Measurements from ENCODE around the gene SGMS1.

Gene SGMS1

GRCh38 chr10:50517626-50518025 lies 106.1 kb downstream of the SGMS1 start:
- no peak overlapping the region for H3K4me3 ChIP-seq (ENCODE audit: low read length)
- no peak for TF ChIP-seq ZNF274 (IDR thresholded peaks at IDR 0.05; ENCODE audit: low read depth, low read length)

DNA sequence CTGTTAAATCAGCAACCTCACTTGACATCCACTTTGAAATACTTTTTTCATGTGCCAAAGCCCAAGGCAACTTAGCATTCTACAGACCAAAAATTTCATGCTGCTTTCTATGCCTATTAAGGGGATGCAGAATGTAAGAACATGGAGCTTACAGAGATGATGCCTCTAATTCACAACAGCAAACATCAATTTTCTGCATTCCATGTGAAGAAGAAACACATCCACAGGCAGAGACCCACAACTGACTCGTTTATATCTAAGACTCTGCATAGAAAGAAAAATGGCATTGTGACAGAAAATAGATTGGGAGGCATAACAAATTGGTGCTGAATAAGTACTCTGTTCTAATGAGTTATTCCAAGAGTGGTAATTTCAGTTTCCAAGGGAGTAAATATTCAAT lies 107.6 kb downstream of the SGMS1 start:
- H3K4me3 ChIP-seq (ENCODE audit: low read length) = no peak overlapping the region
- TF ChIP-seq ZNF274 (IDR thresholded peaks at IDR 0.05; ENCODE audit: low read depth, low read length) = no peak

DNA sequence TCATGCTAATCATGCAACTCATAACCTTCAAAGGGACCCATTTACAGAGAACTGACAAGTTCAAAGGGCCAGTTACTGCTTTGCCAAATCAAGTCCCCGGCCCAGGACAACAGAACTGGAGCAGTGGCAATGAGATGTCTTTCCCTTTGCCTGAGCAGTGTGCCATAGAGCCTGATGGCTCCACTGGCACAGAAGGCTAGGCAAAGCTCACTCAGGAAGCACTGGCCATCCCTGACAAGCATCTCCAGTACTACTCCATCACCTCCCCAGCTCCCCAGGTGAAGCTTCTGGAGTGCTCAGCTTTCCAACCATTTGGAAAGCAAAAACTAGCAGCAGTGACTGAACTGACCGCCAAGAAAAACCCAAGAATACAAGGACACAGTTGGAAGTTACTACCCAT lies 108.3 kb downstream of the SGMS1 start:
- no peak for TF ChIP-seq ZNF274 (IDR thresholded peaks at IDR 0.05; ENCODE audit: low read depth, low read length)
- H3K4me3 ChIP-seq (ENCODE audit: low read length) = no peak overlapping the region

DNA sequence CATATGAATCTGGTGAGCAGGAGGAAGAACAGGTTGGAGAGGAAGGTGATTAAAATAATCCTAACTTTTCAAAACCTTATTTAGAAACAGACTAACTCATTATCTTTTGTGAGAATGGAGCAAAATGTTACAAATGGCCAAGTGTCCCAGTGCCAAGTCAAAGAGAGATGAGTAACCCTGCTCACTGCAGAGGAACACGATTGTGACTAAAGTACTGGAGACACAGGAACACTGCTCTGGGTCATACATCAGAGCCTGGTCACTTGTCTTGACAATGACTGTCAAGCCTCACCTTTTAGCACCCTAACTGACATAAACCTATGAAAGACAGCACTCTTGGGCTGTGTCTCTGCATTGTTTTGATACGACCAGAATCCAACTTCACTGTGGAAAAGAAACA lies 108.8 kb downstream of the SGMS1 start:
- no peak for TF ChIP-seq ZNF274 (IDR thresholded peaks at IDR 0.05; ENCODE audit: low read depth, low read length)
- H3K4me3 ChIP-seq (ENCODE audit: low read length) = no peak overlapping the region

DNA sequence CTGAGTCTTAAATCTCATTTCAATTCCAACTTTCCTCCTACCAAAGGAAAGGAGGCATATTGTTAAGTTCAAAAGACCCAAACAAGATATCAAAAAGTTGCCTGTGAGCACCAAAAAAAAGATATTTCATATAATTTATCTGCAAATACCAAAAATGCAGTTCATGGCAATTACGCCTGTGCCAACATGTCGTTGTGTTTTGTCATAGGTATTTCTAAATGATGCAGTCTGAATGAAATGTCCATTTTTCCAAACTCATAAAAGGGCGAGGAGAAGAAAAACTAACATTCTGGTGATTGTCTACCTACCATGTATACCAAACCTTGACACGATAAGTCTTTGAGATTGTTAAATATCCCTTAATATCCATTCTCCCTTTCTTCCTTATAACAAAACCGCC lies 109.8 kb downstream of the SGMS1 start:
- no peak overlapping the region for H3K4me3 ChIP-seq (ENCODE audit: low read length)

GRCh38 chr10:50512743-50513416 lies 110.9 kb downstream of the SGMS1 start:
- TF ChIP-seq ZNF274 (IDR thresholded peaks at IDR 0.05; ENCODE audit: low read depth, low read length) = no peak
- peak overlapping the region; percentile 51; the same call in 1 of the 2 replicates for H3K4me3 ChIP-seq (ENCODE audit: low read length)

More for the DNA sequence above, 109.8 kb downstream of the SGMS1 start:
- no peak for TF ChIP-seq ZNF274 (IDR thresholded peaks at IDR 0.05; ENCODE audit: low read depth, low read length)

DNA sequence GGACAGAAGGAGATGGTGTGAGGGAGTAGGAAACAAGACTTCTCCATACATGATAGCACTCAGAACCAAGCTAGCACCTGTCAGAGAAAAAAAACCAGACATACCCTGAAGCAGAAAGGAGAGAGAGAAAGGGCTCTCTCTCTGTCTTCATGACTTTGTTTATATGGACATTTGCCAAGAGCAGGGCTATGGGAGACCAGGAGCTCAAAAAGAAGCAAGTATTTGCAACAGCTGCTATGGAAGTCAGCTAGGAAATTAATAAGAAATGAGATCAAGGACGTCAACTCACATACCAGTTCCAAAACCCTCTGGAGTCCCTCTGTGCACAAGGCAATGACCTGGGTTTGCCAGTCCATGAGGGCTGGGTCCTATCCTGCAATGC lies 111.6 kb downstream of the SGMS1 start:
- TF ChIP-seq ZNF274 (IDR thresholded peaks at IDR 0.05; ENCODE audit: low read depth, low read length) = no peak
- peak overlapping the region; percentile 51; the same call in 1 of the 2 replicates for H3K4me3 ChIP-seq (ENCODE audit: low read length)

- TF ChIP-seq ZNF274 (IDR thresholded peaks at IDR 0.05; ENCODE audit: low read depth, low read length) = no peak
These were observed 112.1 kb downstream of the SGMS1 start for GRCh38 chr10:50511492-50512213.

DNA sequence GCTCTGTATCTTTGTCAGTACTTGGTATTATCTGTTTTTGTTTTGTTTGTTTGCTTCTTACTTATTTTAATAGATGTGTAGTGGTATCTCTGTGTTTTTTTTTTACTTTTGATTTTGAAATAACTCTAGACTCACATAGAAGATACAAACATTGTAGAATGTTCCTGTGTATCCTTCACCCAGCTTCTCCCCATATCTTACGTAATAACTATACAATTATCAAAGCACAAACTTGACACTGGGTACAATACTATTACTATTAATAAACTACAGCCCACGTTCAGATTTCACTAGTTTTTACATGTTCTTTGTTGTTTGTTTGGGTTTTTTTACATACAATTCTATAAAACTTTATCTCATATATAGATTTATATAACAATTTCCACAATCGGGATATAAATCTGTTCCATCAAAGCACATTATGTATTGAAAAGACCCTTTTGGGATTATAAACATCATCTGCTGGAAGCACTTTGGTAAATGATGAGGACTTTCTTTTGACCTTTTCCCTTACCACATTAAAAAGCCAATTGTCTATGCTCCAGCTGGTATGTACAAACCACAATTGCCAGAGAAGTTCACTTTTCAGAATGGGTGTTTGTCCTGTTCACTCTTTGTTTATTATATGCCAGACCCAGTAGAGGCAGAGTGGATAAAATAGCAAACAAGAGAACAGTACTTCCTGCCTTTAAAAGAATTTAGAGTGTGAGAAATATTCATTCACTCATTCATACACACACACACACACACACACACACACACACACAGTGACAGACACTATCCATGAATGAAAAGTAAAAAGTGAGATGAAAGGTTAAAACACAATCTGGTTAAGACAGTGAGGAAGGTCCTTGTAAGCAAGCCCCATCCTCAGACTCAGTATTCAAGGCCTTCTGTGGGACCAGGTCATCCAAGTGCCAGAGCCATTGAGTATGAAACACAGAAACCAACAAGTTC lies 113.0 kb downstream of the SGMS1 start:
- no peak for TF ChIP-seq ZNF274 (IDR thresholded peaks at IDR 0.05; ENCODE audit: low read depth, low read length)
- peak overlapping the region; percentile 18; the same call in 1 of the 2 replicates for H3K4me3 ChIP-seq (ENCODE audit: low read length)

More at GRCh38 chr10:50511492-50512213, 112.1 kb downstream of the SGMS1 start:
- H3K4me3 ChIP-seq (ENCODE audit: low read length) = peak overlapping the region; percentile 18; the same call in 1 of the 2 replicates

- H3K4me3 ChIP-seq (ENCODE audit: low read length) = peak overlapping the region; percentile 47; the same call in 1 of the 2 replicates
- no peak for TF ChIP-seq ZNF274 (IDR thresholded peaks at IDR 0.05; ENCODE audit: low read depth, low read length)
These were observed 115.3 kb downstream of the SGMS1 start for GRCh38 chr10:50508315-50509051.

- no peak for TF ChIP-seq ZNF274 (IDR thresholded peaks at IDR 0.05; ENCODE audit: low read depth, low read length)
- H3K4me3 ChIP-seq (ENCODE audit: low read length) = no peak overlapping the region; the same call in 1 of the 2 replicates
These were observed 116.7 kb downstream of the SGMS1 start for GRCh38 chr10:50506861-50507573.

GRCh38 chr10:50504389-50504788 lies 119.4 kb downstream of the SGMS1 start:
- H3K4me3 ChIP-seq (ENCODE audit: low read length) = no peak overlapping the region
- no peak for TF ChIP-seq ZNF274 (IDR thresholded peaks at IDR 0.05; ENCODE audit: low read depth, low read length)
